ENCODE data around the gene GPR89A.

GPR89A gene

GRCh38 chr1:145690587-145691558 is 83.1 kb downstream of the GPR89A start:
- TF ChIP-seq CTCF (IDR thresholded peaks at IDR 0.05; ENCODE audit: low read depth, low read length): no peak
- in situ Hi-C loops (cut with HindIII; ENCODE audit: low sequenced_read_pairs): no loop called here
- peak; percentile 89 for DNase-seq (ENCODE audit: low read depth, low spot score)
- H3K4me3 ChIP-seq (ENCODE audit: low read depth, low read length): no peak overlapping the region

GRCh38 chr1:145692785-145693443 is 85.1 kb downstream of the GPR89A start:
- no peak overlapping the region for H3K4me3 ChIP-seq (ENCODE audit: low read depth, low read length)
- no peak for DNase-seq (ENCODE audit: low read depth, low spot score)
- TF ChIP-seq CTCF (IDR thresholded peaks at IDR 0.05; ENCODE audit: low read depth, low read length): no peak
- in situ Hi-C loops (cut with HindIII; ENCODE audit: low sequenced_read_pairs): no loop called here

DNA sequence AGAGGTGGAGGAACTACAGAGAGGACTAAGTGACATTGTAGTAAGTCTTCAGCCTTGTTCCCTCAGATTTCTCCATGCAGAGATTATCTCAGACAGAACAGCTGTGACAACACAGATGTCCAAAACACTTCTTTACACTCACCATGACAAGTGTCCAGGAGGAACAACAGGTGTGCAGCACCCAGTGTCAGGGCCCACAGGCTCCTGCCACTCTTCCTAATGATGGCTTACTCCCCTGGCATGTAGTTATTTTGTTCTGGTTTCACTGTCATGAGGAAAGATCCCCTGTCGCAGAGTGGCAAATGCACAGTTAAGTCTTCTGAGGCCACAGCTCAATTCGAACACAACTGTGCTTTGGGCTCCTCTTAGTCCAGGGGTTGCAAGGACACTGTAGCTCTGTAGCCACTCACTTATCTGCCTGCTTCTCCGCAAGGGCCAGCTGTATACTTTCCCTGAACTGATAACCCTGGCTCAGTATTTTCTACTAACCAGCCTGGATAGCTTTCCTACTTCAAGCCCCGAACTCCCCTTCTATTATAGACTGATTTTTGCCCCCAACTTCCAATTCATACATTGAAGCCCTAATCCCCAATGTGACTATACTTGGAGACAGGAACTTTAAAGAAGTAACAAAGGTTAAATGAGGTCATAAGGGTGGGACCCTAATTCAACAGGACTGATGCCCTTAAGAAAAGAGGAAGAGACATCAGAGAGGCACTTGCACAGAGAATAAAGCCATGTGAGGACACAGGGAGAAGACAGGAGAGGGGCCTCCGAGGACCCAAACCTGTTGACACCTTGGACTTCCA is 88.2 kb downstream of the GPR89A start:
- in situ Hi-C loops (cut with HindIII; ENCODE audit: low sequenced_read_pairs): no loop called here
- TF ChIP-seq CTCF (IDR thresholded peaks at IDR 0.05; ENCODE audit: low read depth, low read length): no peak
- no peak for DNase-seq (ENCODE audit: low read depth, low spot score)
- no peak overlapping the region for H3K4me3 ChIP-seq (ENCODE audit: low read depth, low read length)

DNA sequence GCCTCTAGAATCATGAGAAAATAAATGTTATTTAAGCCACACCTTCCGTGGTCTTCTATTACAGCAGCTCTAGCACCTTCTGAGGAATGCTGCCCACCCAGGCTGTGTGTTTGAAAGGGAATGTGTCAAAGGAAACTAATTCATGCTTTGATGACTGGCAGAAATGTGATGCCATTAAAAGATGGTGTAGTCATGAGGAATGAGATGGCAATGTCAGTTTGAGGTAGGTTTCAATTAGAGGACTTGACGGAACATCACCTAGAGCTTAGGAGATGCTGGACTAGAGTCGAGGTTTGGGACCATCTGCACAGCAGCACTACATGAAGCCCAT is 88.8 kb downstream of the GPR89A start:
- TF ChIP-seq CTCF (IDR thresholded peaks at IDR 0.05; ENCODE audit: low read depth, low read length): no peak
- H3K4me3 ChIP-seq (ENCODE audit: low read depth, low read length): no peak overlapping the region
- in situ Hi-C loops (cut with HindIII; ENCODE audit: low sequenced_read_pairs): no loop called here
- no peak for DNase-seq (ENCODE audit: low read depth, low spot score)

DNA sequence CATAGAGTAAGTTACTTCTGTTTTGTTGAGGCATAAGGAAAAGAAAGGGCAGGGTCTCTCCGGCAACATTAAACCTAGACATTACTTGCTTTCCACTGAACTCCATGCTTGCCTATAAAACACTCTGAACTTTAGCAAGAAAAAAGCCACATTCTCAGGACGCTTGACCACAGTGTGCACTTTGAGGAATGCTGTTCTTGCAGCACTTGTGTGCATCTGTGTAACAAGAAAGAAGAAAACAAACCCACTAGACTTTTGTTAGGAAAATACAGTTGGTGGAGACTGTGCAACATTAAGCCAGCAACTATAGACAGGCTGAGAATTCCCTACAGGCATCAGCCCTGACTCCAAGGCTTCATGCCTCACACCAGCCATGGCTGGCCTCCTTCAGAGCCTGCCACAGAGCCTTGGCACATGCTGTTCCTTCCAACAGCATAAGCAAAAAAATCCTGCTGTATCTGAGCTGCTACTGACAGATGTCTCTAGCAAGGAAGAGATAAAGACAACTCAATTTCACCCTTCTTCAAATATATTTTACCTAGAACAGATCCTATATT is 93.6 kb downstream of the GPR89A start:
- TF ChIP-seq CTCF (IDR thresholded peaks at IDR 0.05; ENCODE audit: low read depth, low read length): no peak
- peak; percentile 22 for DNase-seq (ENCODE audit: low read depth, low spot score)
- no peak overlapping the region for H3K4me3 ChIP-seq (ENCODE audit: low read depth, low read length)
- in situ Hi-C loops (cut with HindIII; ENCODE audit: low sequenced_read_pairs): no loop called here

- no peak for TF ChIP-seq CTCF (IDR thresholded peaks at IDR 0.05; ENCODE audit: low read depth, low read length)
- in situ Hi-C loops (cut with HindIII; ENCODE audit: low sequenced_read_pairs): no loop called here
These were observed 94.3 kb downstream of the GPR89A start for GRCh38 chr1:145702052-145702451.

More at GRCh38 chr1:145702052-145702451, 94.3 kb downstream of the GPR89A start:
- H3K4me3 ChIP-seq (ENCODE audit: low read depth, low read length): no peak overlapping the region
- no peak for DNase-seq (ENCODE audit: low read depth, low spot score)

Measured in astrocyte of the spinal cord (primary cell).